HEK293T (cell line): ENCODE results near the gene RNF207.

Source experiments
- CTCF ChIA-PET: fragments of 350-600 bp; formaldehyde crosslinking; extraction: SDS; loops from one replicate; lab custom pipeline; 2021; ENCODE audit warnings: antibody characterized with exemption, inconsistent platforms; lab: Yijun Ruan, JAX
- POLR2A ChIA-PET: fragments of 350-600 bp; formaldehyde crosslinking; extraction: SDS; loops from one replicate; lab custom pipeline; 2020; ENCODE audit warnings: antibody characterized with exemption, inconsistent platforms; lab: Yijun Ruan, JAX
- DNase-seq: peaks from one replicate; pipeline ENCODE4 v3.0.0; 2012; ENCODE audit warnings: mixed read lengths; ENCODE audit errors: extremely low spot score
- ARNT ChIP-seq: fragments of 450-650 bp; IDR thresholded peaks from 2 replicates; pipeline ENCODE4 v1.6.1; 2017; ENCODE audit warnings: mild to moderate bottlenecking
- BHLHE40 ChIP-seq: fragments of 450-650 bp; IDR thresholded peaks from 2 replicates; pipeline ENCODE4 v1.6.1; 2016; ENCODE audit warnings: mild to moderate bottlenecking, moderate library complexity, borderline replicate concordance
- CTBP1 ChIP-seq: fragments of 450-650 bp; IDR thresholded peaks from 2 replicates; pipeline ENCODE4 v1.6.1; 2016; ENCODE audit warnings: borderline replicate concordance
- ELF4 ChIP-seq: fragments of 450-650 bp; IDR thresholded peaks from 2 replicates; pipeline ENCODE4 v1.6.1; 2017; ENCODE audit warnings: antibody characterized with exemption
- FOXA1 ChIP-seq: fragments of 450-650 bp; IDR thresholded peaks from 2 replicates; pipeline ENCODE4 v1.6.1; 2016; ENCODE audit warnings: mild to moderate bottlenecking
- FOXK2 ChIP-seq: fragments of 450-650 bp; IDR thresholded peaks from 2 replicates; pipeline ENCODE4 v1.6.1; 2016; ENCODE audit warnings: mild to moderate bottlenecking
- FOXM1 ChIP-seq: fragments of 450-650 bp; IDR thresholded peaks from 2 replicates; pipeline ENCODE4 v1.6.1; 2017; ENCODE audit warnings: mild to moderate bottlenecking, borderline replicate concordance
- HDGF ChIP-seq: fragments of 450-650 bp; IDR thresholded peaks from 2 replicates; pipeline ENCODE4 v1.6.1; 2017; ENCODE audit warnings: antibody characterized with exemption, borderline replicate concordance
- L3MBTL2 ChIP-seq: fragments of 450-650 bp; conservative IDR thresholded peaks from 2 replicates; pipeline ENCODE4 v1.6.1; 2016; ENCODE audit warnings: mild to moderate bottlenecking
- LEF1 ChIP-seq: fragments of 450-650 bp; IDR thresholded peaks from 2 replicates; pipeline ENCODE4 v1.6.1; 2017; ENCODE audit warnings: mild to moderate bottlenecking, borderline replicate concordance
- NFRKB ChIP-seq: fragments of 450-650 bp; IDR thresholded peaks from 2 replicates; pipeline ENCODE4 v1.6.1; 2016; ENCODE audit warnings: mild to moderate bottlenecking, moderate library complexity
- PKNOX1 ChIP-seq: fragments of 450-650 bp; IDR thresholded peaks from 2 replicates; pipeline ENCODE4 v1.6.1; 2016
- SP1 ChIP-seq: fragments of 450-650 bp; IDR thresholded peaks from 2 replicates; pipeline ENCODE4 v1.6.1; 2017
- SUZ12 ChIP-seq: fragments of 450-650 bp; IDR thresholded peaks from 2 replicates; pipeline ENCODE4 v1.6.1; 2016; ENCODE audit warnings: mild to moderate bottlenecking
- TARDBP ChIP-seq: fragments of 450-650 bp; IDR thresholded peaks from 2 replicates; pipeline ENCODE4 v1.6.1; 2016
- ZNF384 ChIP-seq: fragments of 450-650 bp; IDR thresholded peaks from 2 replicates; pipeline ENCODE4 v1.6.1; 2016

The RNF207 gene

GRCh38 chr1:6184083-6184783 is 21.7 kb upstream of the RNF207 start:
- TF ChIP-seq L3MBTL2 = no peak
- TF ChIP-seq FOXA1 = no peak
- TF ChIP-seq NFRKB = no peak
- no peak for TF ChIP-seq SP1
- no peak for TF ChIP-seq PKNOX1
- no peak for TF ChIP-seq FOXK2
- POLR2A ChIA-PET = no interaction called here
- DNase-seq = no peak
- CTCF ChIA-PET = interaction anchor here (1.6 kb wide), 2 partner anchors 21 kb away, joined by 5 to 7 read pairs; partner anchors contain the start of gene RNF207

- no peak for DNase-seq
- ChIA-PET POLR2A (interaction anchor here (1.4 kb wide), 1 partner anchor 15 kb away, joined by 3 read pairs; no protein-coding TSS in a partner anchor), CTCF (interaction anchor here (0.7 to 1.6 kb wide), 8 partner anchors 8 to 132 kb away, joined by 3 to 12 read pairs (median 4); partner anchors contain the start of genes ICMT and RPL22)
- TF ChIP-seq HDGF (no peak), SUZ12 (no peak)
Measured at GRCh38 chr1:6185151-6185550, 20.8 kb upstream of the RNF207 start.

GRCh38 chr1:6185635-6186382 is 20.1 kb upstream of the RNF207 start:
- POLR2A ChIA-PET = interaction anchor here (1.4 kb wide), 1 partner anchor 14 kb away, joined by 3 read pairs; no protein-coding TSS in a partner anchor
- CTCF ChIA-PET = interaction anchor here (0.7 to 1.6 kb wide), 9 partner anchors 9 to 133 kb away, joined by 3 to 12 read pairs (median 4); partner anchors contain the start of genes ICMT and RPL22
- DNase-seq = no peak
- TF ChIP-seq ZNF384 = no peak
- no peak for TF ChIP-seq FOXK2
- TF ChIP-seq NFRKB = no peak
- TF ChIP-seq LEF1 = no peak
- no peak for TF ChIP-seq SP1
- no peak for TF ChIP-seq ARNT
- no peak for TF ChIP-seq CTBP1
- TF ChIP-seq FOXM1 = no peak; the same call in 1 of the 2 replicates

GRCh38 chr1:6188466-6188865 is 17.5 kb upstream of the RNF207 start:
- CTCF ChIA-PET = interaction anchor here (1.1 to 1.7 kb wide), 3 partner anchors 16 to 136 kb away, joined by 3 to 7 read pairs (median 7); no protein-coding TSS in a partner anchor
- POLR2A ChIA-PET = interaction anchor here (1.9 kb wide), 1 partner anchor 10 kb away, joined by 11 read pairs; no protein-coding TSS in a partner anchor
- no peak for DNase-seq
- TF ChIP-seq PKNOX1 (no peak), CTBP1 (no peak), TARDBP (no peak), HDGF (no peak), ARNT (no peak), ELF4 (no peak), FOXK2 (no peak), LEF1 (no peak), FOXM1 (no peak), FOXA1 (no peak), SP1 (no peak)

GRCh38 chr1:6191968-6192367 is 14.0 kb upstream of the RNF207 start:
- ChIA-PET POLR2A (interaction anchor here (2.9 kb wide), 1 partner anchor 13 kb away, joined by 9 read pairs; no protein-coding TSS in a partner anchor), CTCF (interaction anchor here (0.8 to 1.1 kb wide), 2 partner anchors 8 to 13 kb away, joined by 4 read pairs; no protein-coding TSS in a partner anchor)
- TF ChIP-seq FOXM1 (no peak), TARDBP (no peak), BHLHE40 (no peak), FOXA1 (no peak), SP1 (no peak), LEF1 (no peak), PKNOX1 (no peak), CTBP1 (no peak), NFRKB (no peak), ZNF384 (no peak)
- DNase-seq = no peak

- TF ChIP-seq FOXM1 = no peak
- no peak for TF ChIP-seq ARNT
- TF ChIP-seq CTBP1 = no peak
- TF ChIP-seq BHLHE40 = no peak
- no peak for TF ChIP-seq SUZ12
- no peak for TF ChIP-seq FOXA1
- no peak for TF ChIP-seq SP1
- TF ChIP-seq NFRKB = no peak
- TF ChIP-seq LEF1 = no peak
- TF ChIP-seq ELF4 = no peak
- TF ChIP-seq TARDBP = no peak
- ChIA-PET CTCF (no interaction called here), POLR2A (interaction anchor here (1.0 to 2.1 kb wide), 4 partner anchors 10 to 38 kb away, joined by 3 to 11 read pairs (median 3); partner anchors contain the start of gene ICMT)
- DNase-seq = no peak
Measured at GRCh38 chr1:6197746-6198427, 8.0 kb upstream of the RNF207 start.
